ENCODE results near the gene KIF9. TPM values are rescaled to one million over a fixed set of nuclear protein-coding genes. Genes with fewer than 3 reads are reported as not detected.

KIF9 gene
- polyA plus RNA-seq, 1 donor from 2014 or later: 15.6 TPM

GRCh38 chr3:47227678-47228077 lies 54.9 kb downstream of the KIF9 start:
- Histone ChIP-seq H3K9me2 (ENCODE audit: insufficient read depth, low read length) (no peaks in the 10 kb centered on the region), H3K27ac (ENCODE audit: low read length) (no peak overlapping the region), H3K9ac (ENCODE audit: low read length) (no peak overlapping the region), H3K4me3 (ENCODE audit: low read length) (no peak overlapping the region), H3K4me2 (ENCODE audit: low read length) (no peak overlapping the region), H3K9me3 (ENCODE audit: low read length) (no peaks in the 10 kb centered on the region), H3K27me3 (ENCODE audit: insufficient read depth, low read depth, low read length) (no peaks in the 10 kb centered on the region), H4K20me1 (ENCODE audit: insufficient read depth) (no peaks in the 10 kb centered on the region), H3F3A (ENCODE audit: insufficient read depth, low read length, poor library complexity, severe bottlenecking) (no peaks in the 10 kb centered on the region), H2AFZ (ENCODE audit: low read depth, low read length) (no peak overlapping the region), H3K36me3 (ENCODE audit: insufficient read depth, low read length) (no peaks in the 10 kb centered on the region), H3K79me2 (replicated peaks; ENCODE audit: insufficient read depth, low read length) (no peaks in the 10 kb centered on the region)
- TF ChIP-seq RAD21 (conservative IDR thresholded peaks at IDR 0.05) (no peak), REST (IDR thresholded peaks at IDR 0.05; ENCODE audit: borderline replicate concordance) (no peak), POLR2AphosphoS5 (IDR thresholded peaks at IDR 0.05) (no peak), EP300 (conservative IDR thresholded peaks at IDR 0.05; ENCODE audit: poor library complexity, severe bottlenecking) (no peak), EZH2 (IDR thresholded peaks at IDR 0.05; ENCODE audit: borderline replicate concordance, insufficient read depth, low read length, poor library complexity, severe bottlenecking) (no peak), TAF1 (IDR thresholded peaks at IDR 0.05; ENCODE audit: low read depth) (no peak), MXI1 (conservative IDR thresholded peaks at IDR 0.05; ENCODE audit: poor library complexity, severe bottlenecking) (no peak), SMC3 (conservative IDR thresholded peaks at IDR 0.05; ENCODE audit: poor library complexity) (no peak)
- TF ChIP-seq, protein P1, sequence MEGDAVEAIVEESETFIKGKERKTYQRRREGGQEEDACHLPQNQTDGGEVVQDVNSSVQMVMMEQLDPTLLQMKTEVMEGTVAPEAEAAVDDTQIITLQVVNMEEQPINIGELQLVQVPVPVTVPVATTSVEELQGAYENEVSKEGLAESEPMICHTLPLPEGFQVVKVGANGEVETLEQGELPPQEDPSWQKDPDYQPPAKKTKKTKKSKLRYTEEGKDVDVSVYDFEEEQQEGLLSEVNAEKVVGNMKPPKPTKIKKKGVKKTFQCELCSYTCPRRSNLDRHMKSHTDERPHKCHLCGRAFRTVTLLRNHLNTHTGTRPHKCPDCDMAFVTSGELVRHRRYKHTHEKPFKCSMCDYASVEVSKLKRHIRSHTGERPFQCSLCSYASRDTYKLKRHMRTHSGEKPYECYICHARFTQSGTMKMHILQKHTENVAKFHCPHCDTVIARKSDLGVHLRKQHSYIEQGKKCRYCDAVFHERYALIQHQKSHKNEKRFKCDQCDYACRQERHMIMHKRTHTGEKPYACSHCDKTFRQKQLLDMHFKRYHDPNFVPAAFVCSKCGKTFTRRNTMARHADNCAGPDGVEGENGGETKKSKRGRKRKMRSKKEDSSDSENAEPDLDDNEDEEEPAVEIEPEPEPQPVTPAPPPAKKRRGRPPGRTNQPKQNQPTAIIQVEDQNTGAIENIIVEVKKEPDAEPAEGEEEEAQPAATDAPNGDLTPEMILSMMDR (IDR thresholded peaks at IDR 0.05; ENCODE audit: poor library complexity, severe bottlenecking): no peak

DNA sequence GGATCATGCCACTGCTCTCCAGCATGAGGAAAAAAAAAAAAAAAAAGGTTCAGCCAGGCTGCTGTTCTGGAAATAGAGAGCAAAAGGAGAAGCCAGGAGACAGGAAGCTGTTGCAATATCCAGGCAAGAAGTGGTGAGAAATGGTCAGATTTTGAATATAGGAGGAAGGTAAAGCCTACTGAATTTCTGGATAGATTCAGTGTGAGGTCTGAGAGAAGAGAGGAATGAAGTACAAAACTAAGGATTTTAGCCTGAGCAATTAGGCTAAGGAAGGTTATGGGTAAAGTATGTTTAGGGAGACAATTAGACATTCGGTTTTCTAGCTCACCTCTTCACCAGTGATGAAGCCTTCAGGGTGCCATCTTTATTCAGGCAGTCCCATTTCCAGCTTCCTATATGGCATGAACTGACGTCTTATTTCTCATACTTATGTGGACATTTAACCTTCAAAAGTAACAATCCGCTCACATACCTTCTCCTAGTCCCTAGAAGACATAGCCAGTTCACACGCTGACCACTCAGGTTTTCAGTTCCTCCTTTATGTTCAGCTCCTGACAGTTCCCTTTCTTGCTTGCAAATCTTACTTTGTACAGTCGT lies 57.2 kb downstream of the KIF9 start:
- Histone ChIP-seq H3K9me3 (ENCODE audit: low read length) (no peaks in the 10 kb centered on the region), H3F3A (ENCODE audit: insufficient read depth, low read length, poor library complexity, severe bottlenecking) (no peaks in the 10 kb centered on the region), H4K20me1 (ENCODE audit: insufficient read depth) (no peaks in the 10 kb centered on the region), H3K27me3 (ENCODE audit: insufficient read depth, low read depth, low read length) (no peaks in the 10 kb centered on the region), H3K36me3 (ENCODE audit: insufficient read depth, low read length) (no peaks in the 10 kb centered on the region), H2AFZ (ENCODE audit: low read depth, low read length) (no peak overlapping the region), H3K27ac (ENCODE audit: low read length) (no peak overlapping the region), H3K4me3 (ENCODE audit: low read length) (no peak overlapping the region), H3K9ac (ENCODE audit: low read length) (no peak overlapping the region), H3K79me2 (replicated peaks; ENCODE audit: insufficient read depth, low read length) (no peaks in the 10 kb centered on the region), H3K9me2 (ENCODE audit: insufficient read depth, low read length) (no peaks in the 10 kb centered on the region), H3K4me2 (ENCODE audit: low read length) (no peak overlapping the region)
- no peak for TF ChIP-seq TAF1 (IDR thresholded peaks at IDR 0.05; ENCODE audit: low read depth)
- no peak for TF ChIP-seq EZH2 (IDR thresholded peaks at IDR 0.05; ENCODE audit: borderline replicate concordance, insufficient read depth, low read length, poor library complexity, severe bottlenecking)
